HEK293T (cell line): ENCODE measurements around the gene SEMA3C.

ENCODE experiments used
- CTCF ChIA-PET: fragments of 350-600 bp; formaldehyde crosslinking; extraction: SDS; loops from one replicate; lab custom pipeline; 2021; ENCODE audit warnings: antibody characterized with exemption, inconsistent platforms; lab: Yijun Ruan, JAX
- POLR2A ChIA-PET: fragments of 350-600 bp; formaldehyde crosslinking; extraction: SDS; loops from one replicate; lab custom pipeline; 2020; ENCODE audit warnings: antibody characterized with exemption, inconsistent platforms; lab: Yijun Ruan, JAX
- DNase-seq: peaks from one replicate; pipeline ENCODE4 v3.0.0; 2012; ENCODE audit warnings: mixed read lengths; ENCODE audit errors: extremely low spot score
- ARNT ChIP-seq: fragments of 450-650 bp; IDR thresholded peaks from 2 replicates; pipeline ENCODE4 v1.6.1; 2017; ENCODE audit warnings: mild to moderate bottlenecking
- BHLHE40 ChIP-seq: fragments of 450-650 bp; IDR thresholded peaks from 2 replicates; pipeline ENCODE4 v1.6.1; 2016; ENCODE audit warnings: mild to moderate bottlenecking, moderate library complexity, borderline replicate concordance
- CTBP1 ChIP-seq: fragments of 450-650 bp; IDR thresholded peaks from 2 replicates; pipeline ENCODE4 v1.6.1; 2016; ENCODE audit warnings: borderline replicate concordance
- ELF4 ChIP-seq: fragments of 450-650 bp; IDR thresholded peaks from 2 replicates; pipeline ENCODE4 v1.6.1; 2017; ENCODE audit warnings: antibody characterized with exemption
- FOXA1 ChIP-seq: fragments of 450-650 bp; IDR thresholded peaks from 2 replicates; pipeline ENCODE4 v1.6.1; 2016; ENCODE audit warnings: mild to moderate bottlenecking
- FOXK2 ChIP-seq: fragments of 450-650 bp; IDR thresholded peaks from 2 replicates; pipeline ENCODE4 v1.6.1; 2016; ENCODE audit warnings: mild to moderate bottlenecking
- FOXM1 ChIP-seq: fragments of 450-650 bp; IDR thresholded peaks from 2 replicates; pipeline ENCODE4 v1.6.1; 2017; ENCODE audit warnings: mild to moderate bottlenecking, borderline replicate concordance
- HDGF ChIP-seq: fragments of 450-650 bp; IDR thresholded peaks from 2 replicates; pipeline ENCODE4 v1.6.1; 2017; ENCODE audit warnings: antibody characterized with exemption, borderline replicate concordance
- L3MBTL2 ChIP-seq: fragments of 450-650 bp; conservative IDR thresholded peaks from 2 replicates; pipeline ENCODE4 v1.6.1; 2016; ENCODE audit warnings: mild to moderate bottlenecking
- LEF1 ChIP-seq: fragments of 450-650 bp; IDR thresholded peaks from 2 replicates; pipeline ENCODE4 v1.6.1; 2017; ENCODE audit warnings: mild to moderate bottlenecking, borderline replicate concordance
- NFRKB ChIP-seq: fragments of 450-650 bp; IDR thresholded peaks from 2 replicates; pipeline ENCODE4 v1.6.1; 2016; ENCODE audit warnings: mild to moderate bottlenecking, moderate library complexity
- SP1 ChIP-seq: fragments of 450-650 bp; IDR thresholded peaks from 2 replicates; pipeline ENCODE4 v1.6.1; 2017
- SUZ12 ChIP-seq: fragments of 450-650 bp; IDR thresholded peaks from 2 replicates; pipeline ENCODE4 v1.6.1; 2016; ENCODE audit warnings: mild to moderate bottlenecking
- TARDBP ChIP-seq: fragments of 450-650 bp; IDR thresholded peaks from 2 replicates; pipeline ENCODE4 v1.6.1; 2016
- ZNF384 ChIP-seq: fragments of 450-650 bp; IDR thresholded peaks from 2 replicates; pipeline ENCODE4 v1.6.1; 2016
- TF ChIP-seq, protein P1 (sequence below): fragments of 450-650 bp; IDR thresholded peaks from 2 replicates; pipeline ENCODE4 v1.6.1; 2016

SEMA3C gene

DNA sequence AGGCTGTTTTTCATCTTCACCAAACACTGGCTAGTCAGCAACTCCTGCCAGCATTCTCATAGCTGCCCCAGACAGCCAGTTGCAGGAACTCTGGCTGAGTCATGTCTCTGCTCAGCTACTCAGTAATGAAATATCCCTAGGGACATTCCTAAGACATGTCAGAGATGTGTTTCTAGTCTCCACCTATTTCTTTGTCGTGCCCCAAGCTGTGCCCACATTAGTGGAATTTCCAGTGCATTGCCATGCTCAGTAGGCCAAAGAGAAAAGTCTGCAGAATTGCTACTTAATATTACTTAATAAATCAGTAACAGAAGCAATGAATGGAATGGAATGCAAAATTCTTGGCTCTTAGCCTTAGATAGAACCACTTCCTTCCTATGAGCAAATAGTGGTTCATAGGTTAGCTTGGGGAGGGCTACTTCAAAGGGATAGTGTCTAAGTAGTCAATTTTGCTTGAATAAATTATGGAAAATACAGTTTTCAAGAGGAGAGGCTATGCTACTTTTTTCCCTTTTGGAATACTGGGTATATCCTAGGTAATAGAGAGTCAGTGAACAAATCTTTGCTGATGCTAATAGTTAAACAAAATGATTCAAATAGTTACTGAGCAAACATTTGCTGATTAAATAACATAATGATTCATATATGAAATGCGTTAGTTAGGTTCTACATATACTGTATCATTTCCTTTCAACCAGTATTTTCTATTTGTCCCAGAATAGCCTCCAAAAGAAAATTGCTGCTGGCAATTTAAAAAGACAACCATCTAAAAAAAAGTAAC is 23.6 kb upstream of the SEMA3C start:
- TF ChIP-seq FOXM1 (no peak), ZNF384 (no peak), CTBP1 (no peak), NFRKB (no peak), FOXK2 (no peak), ARNT (no peak), BHLHE40 (no peak), TARDBP (no peak), LEF1 (no peak), HDGF (no peak), SP1 (no peak), ELF4 (no peak), L3MBTL2 (no peak), SUZ12 (no peak)
- TF ChIP-seq, protein P1, sequence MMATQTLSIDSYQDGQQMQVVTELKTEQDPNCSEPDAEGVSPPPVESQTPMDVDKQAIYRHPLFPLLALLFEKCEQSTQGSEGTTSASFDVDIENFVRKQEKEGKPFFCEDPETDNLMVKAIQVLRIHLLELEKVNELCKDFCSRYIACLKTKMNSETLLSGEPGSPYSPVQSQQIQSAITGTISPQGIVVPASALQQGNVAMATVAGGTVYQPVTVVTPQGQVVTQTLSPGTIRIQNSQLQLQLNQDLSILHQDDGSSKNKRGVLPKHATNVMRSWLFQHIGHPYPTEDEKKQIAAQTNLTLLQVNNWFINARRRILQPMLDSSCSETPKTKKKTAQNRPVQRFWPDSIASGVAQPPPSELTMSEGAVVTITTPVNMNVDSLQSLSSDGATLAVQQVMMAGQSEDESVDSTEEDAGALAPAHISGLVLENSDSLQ, result no peak
- DNase-seq, result peak; percentile 45
- ChIA-PET CTCF (interaction anchor here (0.6 kb wide), 2 partner anchors 128 to 312 kb away, joined by 3 to 5 read pairs; no protein-coding TSS in a partner anchor), POLR2A (no interaction called here)

DNA sequence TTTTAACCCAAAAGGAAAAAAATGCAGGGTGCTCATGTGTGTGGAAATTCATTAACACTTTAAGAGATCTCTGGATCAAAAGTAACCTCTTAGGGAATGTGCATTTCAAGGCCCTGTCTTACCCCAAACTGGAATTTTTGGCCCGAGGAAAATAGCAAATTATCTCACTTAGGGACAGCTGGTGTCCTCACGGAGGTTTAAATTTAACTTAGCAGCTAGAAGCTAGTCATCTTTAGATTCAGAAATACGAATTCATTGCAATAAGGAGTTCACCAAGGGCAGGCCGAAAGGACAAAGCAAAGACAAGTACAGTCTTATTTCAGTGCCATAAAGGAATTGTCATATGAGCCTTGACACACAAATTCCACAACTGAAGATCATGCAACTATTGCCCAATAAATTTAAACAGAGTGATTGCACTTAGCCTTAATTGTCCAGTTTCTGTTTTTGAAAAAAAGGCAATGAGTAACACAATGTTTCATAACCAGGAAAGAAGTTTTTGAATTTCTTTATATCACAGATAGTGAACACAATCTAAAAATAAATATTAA is 22.4 kb upstream of the SEMA3C start:
- ChIA-PET CTCF (no interaction called here), POLR2A (no interaction called here)
- no peak for TF ChIP-seq NFRKB
- TF ChIP-seq ELF4, result no peak
- no peak for TF ChIP-seq FOXM1
- TF ChIP-seq SP1, result no peak
- TF ChIP-seq ARNT, result no peak
- no peak for TF ChIP-seq TARDBP
- TF ChIP-seq ZNF384, result no peak
- TF ChIP-seq BHLHE40, result no peak
- no peak for DNase-seq

DNA sequence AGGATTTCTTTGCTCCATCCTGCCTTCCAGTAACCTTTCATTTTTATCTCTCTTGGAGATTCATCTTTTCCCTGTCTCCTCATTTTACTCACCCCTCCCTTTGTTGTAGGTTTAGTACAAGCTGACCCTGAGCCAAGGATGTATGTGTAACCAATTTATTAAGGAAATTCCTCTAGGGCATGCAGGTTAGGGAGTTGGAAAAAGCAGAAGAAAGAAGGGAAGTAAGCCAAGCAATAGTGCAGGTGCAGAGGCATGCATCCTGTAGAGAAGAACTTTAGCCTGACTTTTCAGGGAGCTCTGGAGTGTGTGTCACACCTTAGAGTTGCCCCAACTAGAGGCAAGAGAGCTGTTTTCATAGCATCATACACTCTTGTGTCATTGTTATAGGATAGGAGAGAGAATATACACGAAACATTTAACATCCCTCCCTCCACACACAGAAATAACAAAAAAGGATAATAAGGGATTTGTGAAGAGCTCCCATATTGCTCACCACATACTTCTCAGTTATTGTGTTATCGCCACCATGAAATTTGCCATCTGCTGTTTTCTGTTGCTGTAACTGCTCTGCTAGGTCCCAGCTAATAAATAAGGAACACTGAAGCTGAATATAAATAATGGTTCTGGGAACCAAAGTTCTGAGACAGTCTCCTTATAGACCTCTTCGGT is 21.8 kb upstream of the SEMA3C start:
- TF ChIP-seq HDGF, result no peak
- no peak for TF ChIP-seq L3MBTL2
- no peak for TF ChIP-seq ELF4
- TF ChIP-seq LEF1, result no peak
- TF ChIP-seq FOXM1, result no peak
- no peak for TF ChIP-seq FOXK2
- no peak for TF ChIP-seq FOXA1
- TF ChIP-seq SUZ12, result no peak
- no peak for TF ChIP-seq ARNT
- TF ChIP-seq CTBP1, result no peak
- no peak for TF ChIP-seq TARDBP
- no peak for TF ChIP-seq NFRKB
- TF ChIP-seq SP1, result no peak
- no peak for TF ChIP-seq BHLHE40
- TF ChIP-seq, protein P1, result no peak
- TF ChIP-seq ZNF384, result no peak
- ChIA-PET POLR2A (no interaction called here), CTCF (no interaction called here)
- no peak for DNase-seq

DNA sequence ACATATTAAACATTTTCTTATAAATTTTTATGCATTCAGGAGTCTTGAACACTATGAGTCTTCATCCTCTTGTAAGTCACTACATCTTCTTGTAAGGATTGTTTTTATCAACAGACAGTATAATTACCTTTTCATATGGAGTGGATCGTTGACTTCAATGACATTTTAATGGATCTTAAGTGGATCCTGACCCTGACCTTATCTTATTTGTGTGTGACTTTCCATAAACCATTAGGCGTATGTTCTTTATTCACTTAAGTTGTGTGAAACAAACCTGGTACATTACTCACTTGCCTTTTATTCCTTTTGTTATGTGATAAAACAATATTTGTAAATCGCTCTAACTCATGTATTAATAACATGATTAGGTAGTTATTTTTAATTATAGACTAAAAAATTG is 18.5 kb upstream of the SEMA3C start:
- DNase-seq, result no peak
- TF ChIP-seq LEF1 (no peak), TARDBP (no peak), SUZ12 (no peak), NFRKB (no peak), L3MBTL2 (no peak), FOXK2 (no peak), ZNF384 (no peak), FOXA1 (no peak), HDGF (no peak)
- TF ChIP-seq, protein P1, result no peak
- POLR2A ChIA-PET, result no interaction called here
- CTCF ChIA-PET, result no interaction called here

DNA sequence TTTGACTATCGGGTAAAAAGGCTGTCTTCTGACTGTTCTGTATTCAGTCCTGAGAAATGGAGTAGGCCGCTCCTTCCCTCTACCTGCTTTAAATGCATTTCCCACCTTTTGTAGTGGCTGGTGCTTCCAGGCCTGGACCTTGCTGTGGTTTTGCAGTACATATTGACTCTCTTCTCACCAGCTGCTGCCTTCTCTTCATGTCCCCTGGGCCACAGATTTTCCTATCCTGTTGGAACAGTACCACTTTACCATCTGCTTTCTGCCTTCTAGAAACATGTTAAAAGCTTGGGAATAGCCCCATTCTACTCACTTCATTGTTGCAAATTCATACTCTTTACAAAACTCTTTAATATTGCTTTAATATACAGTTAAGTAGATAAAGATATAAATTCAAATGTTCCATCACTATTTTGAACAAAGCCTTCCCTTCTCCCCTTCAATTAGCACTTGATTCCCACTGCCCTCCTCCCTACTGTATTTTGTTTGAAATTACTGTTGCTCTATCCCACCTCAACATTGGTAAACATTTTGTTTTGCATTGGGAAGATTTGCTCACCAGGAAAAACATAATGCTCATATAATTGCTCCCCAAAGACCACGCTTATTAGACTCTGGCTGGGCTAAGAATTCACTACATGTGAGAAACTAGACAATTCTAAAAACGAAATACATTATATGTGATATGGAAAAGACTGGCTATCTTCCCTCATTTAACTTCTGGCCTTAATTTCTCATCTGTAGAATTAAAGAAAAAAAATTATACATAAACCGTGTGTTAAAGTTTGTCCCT is 17.3 kb upstream of the SEMA3C start:
- TF ChIP-seq NFRKB (no peak), ELF4 (no peak), SP1 (no peak), FOXA1 (no peak), ZNF384 (no peak), SUZ12 (no peak)
- TF ChIP-seq, protein P1, result no peak
- no peak for DNase-seq
- CTCF ChIA-PET, result no interaction called here
- POLR2A ChIA-PET, result no interaction called here
